Panc1 (cell line): ENCODE results near the gene TAGLN. TPM values are rescaled to one million over a fixed set of nuclear protein-coding genes. Genes with fewer than 3 reads are reported as not detected.

ENCODE experiments used
- ATAC-seq: fragments of 200-7000 bp; cut with Tn5 transposase; 2 replicates; pipeline ENCODE4 v1.9.1; 2020; ENCODE audit warnings: mild to moderate bottlenecking, moderate library complexity
- BruUV-seq: library from RNA; stranded (reverse); fragments of 400-500 nt; replicated peaks from 2 replicates; lab custom pipeline; 2021; lab: Mats Ljungman, UMichigan
- CTCF ChIA-PET: fragments of 300-600 bp; sonication (Branson Sonifier 250); formaldehyde crosslinking; loops from one replicate; lab custom pipeline; 2022; ENCODE audit warnings: antibody characterized with exemption; lab: Charles Lee
- POLR2A ChIA-PET: fragments of 300-600 bp; sonication (Branson Sonifier 250); formaldehyde crosslinking; loops from one replicate; lab custom pipeline; 2022; ENCODE audit warnings: antibody characterized with exemption; lab: Charles Lee
- DNase-seq: peaks from one replicate; pipeline ENCODE4 v3.0.0-alpha.2; 2010; ENCODE audit warnings: low read depth, low spot score
- H3K27ac ChIP-seq: 2 replicates; pipeline ENCODE4 v1.5.1; 2011; ENCODE audit warnings: mild to moderate bottlenecking, low read length, inconsistent platforms
- H3K27me3 ChIP-seq: fragments of 200-500 bp; sonication (Bioruptor generic); 2 replicates; pipeline ENCODE4 v1.6.0; 2014; ENCODE audit warnings: low read length, inconsistent platforms; ENCODE audit not compliant: control insufficient read depth, insufficient read depth
- H3K36me3 ChIP-seq: fragments of 200-500 bp; sonication (Bioruptor generic); 2 replicates; pipeline ENCODE4 v1.5.1; 2014; ENCODE audit warnings: inconsistent platforms, mild to moderate bottlenecking, low read length, moderate library complexity; ENCODE audit not compliant: control insufficient read depth, insufficient read depth
- H3K4me1 ChIP-seq: 2 replicates; pipeline ENCODE4 v1.5.1; 2011; ENCODE audit warnings: inconsistent platforms, mild to moderate bottlenecking, low read length, moderate library complexity; ENCODE audit not compliant: control insufficient read depth, insufficient read depth
- H3K4me3 ChIP-seq, 2 experiments: 2 replicates each; pipeline ENCODE4 v1.5.1; 2011 to 2012; ENCODE audit warnings: low read depth in 2 of 2, low read length in 2 of 2, mild to moderate bottlenecking in 2 of 2, inconsistent platforms in 1 of 2, moderate library complexity in 1 of 2
- H3K9me3 ChIP-seq: fragments of 200-500 bp; sonication (Bioruptor generic); 2 replicates; pipeline ENCODE4 v1.5.1; 2014; ENCODE audit warnings: low read depth, mild to moderate bottlenecking, inconsistent platforms, low read length, moderate library complexity; ENCODE audit not compliant: control insufficient read depth, insufficient read depth
- POLR2AphosphoS5 ChIP-seq: IDR thresholded peaks from 2 replicates; pipeline ENCODE4 v1.6.1; 2012; ENCODE audit warnings: mild to moderate bottlenecking, low read depth, low read length, moderate library complexity
- SIN3A ChIP-seq: IDR thresholded peaks from 2 replicates; pipeline ENCODE4 v1.6.1; 2012; ENCODE audit warnings: low read depth, mild to moderate bottlenecking, low read length, moderate library complexity, borderline replicate concordance; ENCODE audit not compliant: insufficient read depth
- TCF7L2 ChIP-seq: IDR thresholded peaks from 2 replicates; pipeline ENCODE4 v1.6.1; 2011; ENCODE audit warnings: mild to moderate bottlenecking, low read depth, low read length, inconsistent platforms
- in situ Hi-C: cut with HindIII; loops from 2 replicates; pipeline ENCODE4 v1.10.0; 2016; ENCODE audit warnings: low sequenced_read_pairs, low pct_unique_long_range_greater_than_20kb
- intact Hi-C: fragments of 100-400 bp; cut with micrococcal nuclease; formaldehyde crosslinking; loops from one replicate; pipeline ENCODE4 v1.10.0; 2022; ENCODE audit not compliant: unreplicated experiment
- total RNA-seq: library from RNA; stranded (reverse); gene quantifications from one replicate; pipeline ENCODE4 v1.2.1, GENCODE V29; 2021; ENCODE audit not compliant: unreplicated experiment
- TF ChIP-seq, protein P1 (sequence below), 2 experiments: IDR thresholded peaks; 2 replicates each; pipeline ENCODE4 v1.6.1; 2011 to 2012; ENCODE audit warnings: low read depth in 2 of 2, control low read depth in 1 of 2, low read length in 1 of 2, mild to moderate bottlenecking in 1 of 2, moderate library complexity in 1 of 2; ENCODE audit not compliant: insufficient read depth in 1 of 2
- TF ChIP-seq, protein P2 (sequence below): fragments of 450-650 bp; IDR thresholded peaks from 2 replicates; pipeline ENCODE4 v1.5.1; 2017; ENCODE audit warnings: mild to moderate bottlenecking

TAGLN gene
- total RNA-seq, 1 experiment from 2014 or later, result 6.4 TPM

DNA sequence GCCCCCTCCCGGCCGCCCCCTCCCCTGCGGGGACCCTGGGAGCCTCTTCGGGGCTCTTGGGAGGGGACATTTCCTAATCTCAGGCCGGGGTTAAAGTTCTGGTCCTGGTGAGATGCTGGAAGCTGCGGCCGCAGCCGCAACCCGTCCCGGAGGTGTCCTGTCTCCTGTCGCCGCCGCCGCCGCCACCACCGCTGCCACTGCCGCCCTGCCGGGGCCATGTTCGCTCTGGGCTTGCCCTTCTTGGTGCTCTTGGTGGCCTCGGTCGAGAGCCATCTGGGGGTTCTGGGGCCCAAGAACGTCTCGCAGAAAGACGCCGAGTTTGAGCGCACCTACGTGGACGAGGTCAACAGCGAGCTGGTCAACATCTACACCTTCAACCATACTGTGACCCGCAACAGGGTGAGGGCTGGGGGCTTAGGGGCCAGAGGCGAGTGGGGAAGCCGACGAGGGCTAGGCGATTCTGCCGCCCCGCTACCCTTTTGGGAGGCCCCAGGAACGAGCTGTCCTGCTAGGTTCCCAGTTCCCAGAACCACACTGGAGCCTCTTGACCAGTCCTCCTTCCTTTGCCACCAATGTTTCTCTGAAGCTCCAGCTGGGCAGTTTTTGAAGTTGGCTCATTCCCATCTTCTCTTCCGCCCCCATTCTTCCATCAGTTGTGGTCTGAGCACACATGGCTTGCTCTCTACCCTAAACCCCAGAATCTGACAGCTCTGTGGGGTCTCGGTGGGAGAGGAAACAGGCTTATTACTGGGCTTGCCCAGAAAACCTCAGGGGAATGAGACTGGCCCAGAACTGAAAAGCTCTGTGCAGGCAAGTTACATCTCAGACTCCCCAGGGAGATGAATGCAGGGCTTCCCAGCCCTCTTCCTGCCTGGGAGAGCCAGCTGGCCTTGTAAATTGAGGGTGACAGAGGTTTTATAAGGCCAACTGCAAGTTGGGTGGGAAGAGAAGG is 19.8 kb upstream of the TAGLN start:
- H3K36me3 ChIP-seq, result no peaks in the 10 kb centered on the region
- no peaks in the 10 kb centered on the region for H3K9me3 ChIP-seq
- H3K27ac ChIP-seq, result peak overlapping the region; percentile 86
- no TSS peak for BruUV-seq
- intact Hi-C loops, result loop anchor here (10.0 kb wide), 1 partner anchor 45 kb away; no protein-coding TSS in a partner anchor
- ChIA-PET CTCF (interaction anchor here (0.6 to 1.5 kb wide), 3 partner anchors 48 to 448 kb away, joined by 3 to 10 read pairs (median 3); no protein-coding TSS in a partner anchor), POLR2A (interaction anchor here (0.6 to 1.1 kb wide), 3 partner anchors 13 to 70 kb away, joined by 3 to 4 read pairs (median 4); no protein-coding TSS in a partner anchor)
- ATAC-seq (peak; percentile 67), DNase-seq (no peak)
- H3K4me3 ChIP-seq, result peak overlapping the region; percentile 70 to 88
- in situ Hi-C loops, result no loop called here
- no peaks in the 10 kb centered on the region for H3K27me3 ChIP-seq
- TF ChIP-seq POLR2AphosphoS5 (no peak), SIN3A (no peak), TCF7L2 (no peak)
- TF ChIP-seq, protein P1, sequence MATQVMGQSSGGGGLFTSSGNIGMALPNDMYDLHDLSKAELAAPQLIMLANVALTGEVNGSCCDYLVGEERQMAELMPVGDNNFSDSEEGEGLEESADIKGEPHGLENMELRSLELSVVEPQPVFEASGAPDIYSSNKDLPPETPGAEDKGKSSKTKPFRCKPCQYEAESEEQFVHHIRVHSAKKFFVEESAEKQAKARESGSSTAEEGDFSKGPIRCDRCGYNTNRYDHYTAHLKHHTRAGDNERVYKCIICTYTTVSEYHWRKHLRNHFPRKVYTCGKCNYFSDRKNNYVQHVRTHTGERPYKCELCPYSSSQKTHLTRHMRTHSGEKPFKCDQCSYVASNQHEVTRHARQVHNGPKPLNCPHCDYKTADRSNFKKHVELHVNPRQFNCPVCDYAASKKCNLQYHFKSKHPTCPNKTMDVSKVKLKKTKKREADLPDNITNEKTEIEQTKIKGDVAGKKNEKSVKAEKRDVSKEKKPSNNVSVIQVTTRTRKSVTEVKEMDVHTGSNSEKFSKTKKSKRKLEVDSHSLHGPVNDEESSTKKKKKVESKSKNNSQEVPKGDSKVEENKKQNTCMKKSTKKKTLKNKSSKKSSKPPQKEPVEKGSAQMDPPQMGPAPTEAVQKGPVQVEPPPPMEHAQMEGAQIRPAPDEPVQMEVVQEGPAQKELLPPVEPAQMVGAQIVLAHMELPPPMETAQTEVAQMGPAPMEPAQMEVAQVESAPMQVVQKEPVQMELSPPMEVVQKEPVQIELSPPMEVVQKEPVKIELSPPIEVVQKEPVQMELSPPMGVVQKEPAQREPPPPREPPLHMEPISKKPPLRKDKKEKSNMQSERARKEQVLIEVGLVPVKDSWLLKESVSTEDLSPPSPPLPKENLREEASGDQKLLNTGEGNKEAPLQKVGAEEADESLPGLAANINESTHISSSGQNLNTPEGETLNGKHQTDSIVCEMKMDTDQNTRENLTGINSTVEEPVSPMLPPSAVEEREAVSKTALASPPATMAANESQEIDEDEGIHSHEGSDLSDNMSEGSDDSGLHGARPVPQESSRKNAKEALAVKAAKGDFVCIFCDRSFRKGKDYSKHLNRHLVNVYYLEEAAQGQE (IDR thresholded peaks at IDR 0.05; ENCODE audit: insufficient read depth in 1 of 2, low read depth in 2 of 2, low read length in 1 of 2), result no peak
- TF ChIP-seq, protein P2, sequence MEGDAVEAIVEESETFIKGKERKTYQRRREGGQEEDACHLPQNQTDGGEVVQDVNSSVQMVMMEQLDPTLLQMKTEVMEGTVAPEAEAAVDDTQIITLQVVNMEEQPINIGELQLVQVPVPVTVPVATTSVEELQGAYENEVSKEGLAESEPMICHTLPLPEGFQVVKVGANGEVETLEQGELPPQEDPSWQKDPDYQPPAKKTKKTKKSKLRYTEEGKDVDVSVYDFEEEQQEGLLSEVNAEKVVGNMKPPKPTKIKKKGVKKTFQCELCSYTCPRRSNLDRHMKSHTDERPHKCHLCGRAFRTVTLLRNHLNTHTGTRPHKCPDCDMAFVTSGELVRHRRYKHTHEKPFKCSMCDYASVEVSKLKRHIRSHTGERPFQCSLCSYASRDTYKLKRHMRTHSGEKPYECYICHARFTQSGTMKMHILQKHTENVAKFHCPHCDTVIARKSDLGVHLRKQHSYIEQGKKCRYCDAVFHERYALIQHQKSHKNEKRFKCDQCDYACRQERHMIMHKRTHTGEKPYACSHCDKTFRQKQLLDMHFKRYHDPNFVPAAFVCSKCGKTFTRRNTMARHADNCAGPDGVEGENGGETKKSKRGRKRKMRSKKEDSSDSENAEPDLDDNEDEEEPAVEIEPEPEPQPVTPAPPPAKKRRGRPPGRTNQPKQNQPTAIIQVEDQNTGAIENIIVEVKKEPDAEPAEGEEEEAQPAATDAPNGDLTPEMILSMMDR, result no peak
- peaks cover 21% of the 10 kb centered on the region for H3K4me1 ChIP-seq

DNA sequence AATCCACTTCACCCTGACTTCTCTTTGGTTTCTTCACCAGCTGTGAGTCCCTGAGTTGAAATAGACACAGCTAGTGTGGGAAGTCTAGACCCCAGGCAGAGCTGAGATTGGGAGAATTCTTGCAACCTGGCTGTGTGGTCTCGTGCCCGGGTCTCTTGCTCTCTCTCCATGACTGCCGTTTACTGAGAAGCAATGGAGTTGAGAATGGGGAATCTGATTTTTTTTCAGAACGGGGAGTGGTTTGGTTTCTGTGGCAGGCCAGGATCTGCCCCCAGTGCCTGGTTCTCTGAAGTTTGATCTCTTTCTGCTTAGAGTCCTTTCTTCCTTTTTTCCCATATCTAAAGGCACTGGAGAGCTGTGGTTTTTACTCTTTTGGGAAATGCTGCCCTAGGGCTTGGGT is 19.1 kb upstream of the TAGLN start:
- CTCF ChIA-PET, result interaction anchor here (0.7 to 1.5 kb wide), 4 partner anchors 20 to 437 kb away, joined by 3 to 10 read pairs (median 5); no protein-coding TSS in a partner anchor
- in situ Hi-C loops, result no loop called here
- peaks cover 21% of the 10 kb centered on the region for H3K4me1 ChIP-seq
- peak overlapping the region; percentile 86 for H3K27ac ChIP-seq
- BruUV-seq, result no TSS peak
- POLR2A ChIA-PET, result interaction anchor here (0.6 to 1.0 kb wide), 3 partner anchors 34 to 715 kb away, joined by 3 to 8 read pairs (median 4); no protein-coding TSS in a partner anchor
- no peaks in the 10 kb centered on the region for H3K36me3 ChIP-seq
- DNase-seq (no peak), ATAC-seq (no peak)
- intact Hi-C loops, result no loop called here
- no peaks in the 10 kb centered on the region for H3K9me3 ChIP-seq
- TF ChIP-seq, protein P1 (IDR thresholded peaks at IDR 0.05; ENCODE audit: insufficient read depth in 1 of 2, low read depth in 2 of 2, low read length in 1 of 2), result no peak
- TF ChIP-seq SIN3A, result no peak
- TF ChIP-seq, protein P2, result no peak
- TF ChIP-seq TCF7L2, result no peak
- no peak for TF ChIP-seq POLR2AphosphoS5
- H3K4me3 ChIP-seq, result peak overlapping the region; percentile 70 to 88
- no peaks in the 10 kb centered on the region for H3K27me3 ChIP-seq
